HCT116 (cell line): ENCODE results near the gene ATP6V0A1.

ENCODE experiments used
- EZH2phosphoT487 ChIP-seq: fragments of 200-600 bp; IDR thresholded peaks from 2 replicates; pipeline ENCODE4 v1.6.1; 2018; ENCODE audit warnings: antibody characterized with exemption, borderline replicate concordance
- POLR2A ChIP-seq: IDR thresholded peaks from 2 replicates; pipeline ENCODE4 v1.7.0; 2011; ENCODE audit warnings: borderline replicate concordance; ENCODE audit not compliant: insufficient read depth, insufficient read length; ENCODE audit errors: extremely low read depth
- SIN3A ChIP-seq: IDR thresholded peaks from 2 replicates; pipeline ENCODE4 v1.6.1; 2012; ENCODE audit warnings: low read depth
- ZNF274 ChIP-seq: fragments of 200-500 bp; sonication (Bioruptor generic); IDR thresholded peaks from 2 replicates; pipeline ENCODE4 v1.6.1; 2014; ENCODE audit warnings: mild to moderate bottlenecking, low read depth, low read length, inconsistent platforms
- TF ChIP-seq, protein P1 (sequence below), 3 experiments: fragments of 200-600 bp in 1 of 3; sonication (generic) in 1 of 3; IDR thresholded peaks in 2 of 3; conservative IDR thresholded peaks in 1 of 3; 2 replicates each; pipeline ENCODE4 v1.5.1; 2012 to 2017; ENCODE audit warnings: low read depth in 2 of 3, low read length in 2 of 3, antibody characterized with exemption in 1 of 3, borderline replicate concordance in 1 of 3, control low read depth in 1 of 3, mild to moderate bottlenecking in 1 of 3, mixed read lengths in 1 of 3, mixed run types in 1 of 3, moderate library complexity in 1 of 3; ENCODE audit not compliant: insufficient read depth in 1 of 3
- TF ChIP-seq, protein P2 (sequence below): IDR thresholded peaks from 2 replicates; pipeline ENCODE4 v1.6.1; 2011; ENCODE audit warnings: mild to moderate bottlenecking, low read length, moderate library complexity; ENCODE audit not compliant: insufficient replicate concordance; ENCODE audit errors: extremely low read depth
- TF ChIP-seq, protein P3 (sequence below): IDR thresholded peaks from 2 replicates; pipeline ENCODE4 v1.6.1; 2012
- TF ChIP-seq, protein P4 (sequence below): IDR thresholded peaks from 2 replicates; pipeline ENCODE4 v1.6.1; 2012; ENCODE audit warnings: low read depth

DNA sequence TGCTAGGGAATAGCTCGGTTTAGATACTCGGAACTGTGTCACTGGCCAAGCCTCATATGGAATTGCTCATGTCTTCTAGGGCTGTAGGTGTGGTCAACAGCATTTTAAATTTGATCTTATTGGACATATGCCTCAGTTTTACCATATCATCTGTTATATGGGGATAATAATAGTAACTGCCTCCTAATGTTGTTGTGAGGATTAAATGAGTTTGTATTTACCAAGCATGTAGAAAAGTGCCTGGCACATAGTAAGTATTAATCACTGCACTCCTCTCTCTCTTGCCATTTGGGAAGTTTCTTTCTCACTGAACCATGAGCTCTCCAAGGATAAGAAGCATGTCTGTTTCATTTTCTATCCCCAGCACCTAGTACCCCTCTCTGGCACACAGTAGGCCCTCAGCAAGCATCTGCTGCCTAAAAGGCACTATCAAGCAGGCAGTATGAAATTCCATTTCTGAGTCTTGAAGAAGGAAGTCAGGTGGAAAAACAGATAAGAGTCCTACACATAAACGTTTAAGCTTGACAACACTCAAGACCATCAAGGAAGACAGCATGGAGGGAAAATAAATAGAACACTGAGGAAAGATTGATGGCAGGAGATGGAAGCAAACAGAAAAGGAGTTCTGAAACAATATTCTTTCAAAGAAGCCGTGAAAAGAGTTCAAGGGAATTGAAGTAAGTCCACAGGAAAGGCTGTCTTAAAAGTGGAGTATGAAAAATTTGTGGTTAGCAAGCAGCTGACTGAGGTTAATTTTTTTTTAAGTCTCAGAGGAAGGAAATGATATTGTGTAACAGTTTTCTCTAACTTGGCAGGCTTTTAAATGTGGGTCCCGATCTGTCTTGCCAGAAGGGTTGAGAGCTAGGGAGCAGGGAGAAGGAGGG is 2.2 kb upstream of the ATP6V0A1 start:
- TF ChIP-seq ZNF274, result no peak
- TF ChIP-seq, protein P1, sequence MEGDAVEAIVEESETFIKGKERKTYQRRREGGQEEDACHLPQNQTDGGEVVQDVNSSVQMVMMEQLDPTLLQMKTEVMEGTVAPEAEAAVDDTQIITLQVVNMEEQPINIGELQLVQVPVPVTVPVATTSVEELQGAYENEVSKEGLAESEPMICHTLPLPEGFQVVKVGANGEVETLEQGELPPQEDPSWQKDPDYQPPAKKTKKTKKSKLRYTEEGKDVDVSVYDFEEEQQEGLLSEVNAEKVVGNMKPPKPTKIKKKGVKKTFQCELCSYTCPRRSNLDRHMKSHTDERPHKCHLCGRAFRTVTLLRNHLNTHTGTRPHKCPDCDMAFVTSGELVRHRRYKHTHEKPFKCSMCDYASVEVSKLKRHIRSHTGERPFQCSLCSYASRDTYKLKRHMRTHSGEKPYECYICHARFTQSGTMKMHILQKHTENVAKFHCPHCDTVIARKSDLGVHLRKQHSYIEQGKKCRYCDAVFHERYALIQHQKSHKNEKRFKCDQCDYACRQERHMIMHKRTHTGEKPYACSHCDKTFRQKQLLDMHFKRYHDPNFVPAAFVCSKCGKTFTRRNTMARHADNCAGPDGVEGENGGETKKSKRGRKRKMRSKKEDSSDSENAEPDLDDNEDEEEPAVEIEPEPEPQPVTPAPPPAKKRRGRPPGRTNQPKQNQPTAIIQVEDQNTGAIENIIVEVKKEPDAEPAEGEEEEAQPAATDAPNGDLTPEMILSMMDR (IDR thresholded peaks at IDR 0.05 in 2 of 3, conservative IDR thresholded peaks at IDR 0.05 in 1 of 3; ENCODE audit: borderline replicate concordance in 1 of 3, insufficient read depth in 1 of 3, low read depth in 2 of 3, low read length in 2 of 3), result no peak
- no peak for TF ChIP-seq SIN3A
- TF ChIP-seq EZH2phosphoT487, result no peak
- TF ChIP-seq, protein P2, sequence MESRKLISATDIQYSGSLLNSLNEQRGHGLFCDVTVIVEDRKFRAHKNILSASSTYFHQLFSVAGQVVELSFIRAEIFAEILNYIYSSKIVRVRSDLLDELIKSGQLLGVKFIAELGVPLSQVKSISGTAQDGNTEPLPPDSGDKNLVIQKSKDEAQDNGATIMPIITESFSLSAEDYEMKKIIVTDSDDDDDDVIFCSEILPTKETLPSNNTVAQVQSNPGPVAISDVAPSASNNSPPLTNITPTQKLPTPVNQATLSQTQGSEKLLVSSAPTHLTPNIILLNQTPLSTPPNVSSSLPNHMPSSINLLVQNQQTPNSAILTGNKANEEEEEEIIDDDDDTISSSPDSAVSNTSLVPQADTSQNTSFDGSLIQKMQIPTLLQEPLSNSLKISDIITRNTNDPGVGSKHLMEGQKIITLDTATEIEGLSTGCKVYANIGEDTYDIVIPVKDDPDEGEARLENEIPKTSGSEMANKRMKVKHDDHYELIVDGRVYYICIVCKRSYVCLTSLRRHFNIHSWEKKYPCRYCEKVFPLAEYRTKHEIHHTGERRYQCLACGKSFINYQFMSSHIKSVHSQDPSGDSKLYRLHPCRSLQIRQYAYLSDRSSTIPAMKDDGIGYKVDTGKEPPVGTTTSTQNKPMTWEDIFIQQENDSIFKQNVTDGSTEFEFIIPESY, result no peak
- TF ChIP-seq, protein P3, sequence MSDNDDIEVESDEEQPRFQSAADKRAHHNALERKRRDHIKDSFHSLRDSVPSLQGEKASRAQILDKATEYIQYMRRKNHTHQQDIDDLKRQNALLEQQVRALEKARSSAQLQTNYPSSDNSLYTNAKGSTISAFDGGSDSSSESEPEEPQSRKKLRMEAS, result no peak
- TF ChIP-seq, protein P4, sequence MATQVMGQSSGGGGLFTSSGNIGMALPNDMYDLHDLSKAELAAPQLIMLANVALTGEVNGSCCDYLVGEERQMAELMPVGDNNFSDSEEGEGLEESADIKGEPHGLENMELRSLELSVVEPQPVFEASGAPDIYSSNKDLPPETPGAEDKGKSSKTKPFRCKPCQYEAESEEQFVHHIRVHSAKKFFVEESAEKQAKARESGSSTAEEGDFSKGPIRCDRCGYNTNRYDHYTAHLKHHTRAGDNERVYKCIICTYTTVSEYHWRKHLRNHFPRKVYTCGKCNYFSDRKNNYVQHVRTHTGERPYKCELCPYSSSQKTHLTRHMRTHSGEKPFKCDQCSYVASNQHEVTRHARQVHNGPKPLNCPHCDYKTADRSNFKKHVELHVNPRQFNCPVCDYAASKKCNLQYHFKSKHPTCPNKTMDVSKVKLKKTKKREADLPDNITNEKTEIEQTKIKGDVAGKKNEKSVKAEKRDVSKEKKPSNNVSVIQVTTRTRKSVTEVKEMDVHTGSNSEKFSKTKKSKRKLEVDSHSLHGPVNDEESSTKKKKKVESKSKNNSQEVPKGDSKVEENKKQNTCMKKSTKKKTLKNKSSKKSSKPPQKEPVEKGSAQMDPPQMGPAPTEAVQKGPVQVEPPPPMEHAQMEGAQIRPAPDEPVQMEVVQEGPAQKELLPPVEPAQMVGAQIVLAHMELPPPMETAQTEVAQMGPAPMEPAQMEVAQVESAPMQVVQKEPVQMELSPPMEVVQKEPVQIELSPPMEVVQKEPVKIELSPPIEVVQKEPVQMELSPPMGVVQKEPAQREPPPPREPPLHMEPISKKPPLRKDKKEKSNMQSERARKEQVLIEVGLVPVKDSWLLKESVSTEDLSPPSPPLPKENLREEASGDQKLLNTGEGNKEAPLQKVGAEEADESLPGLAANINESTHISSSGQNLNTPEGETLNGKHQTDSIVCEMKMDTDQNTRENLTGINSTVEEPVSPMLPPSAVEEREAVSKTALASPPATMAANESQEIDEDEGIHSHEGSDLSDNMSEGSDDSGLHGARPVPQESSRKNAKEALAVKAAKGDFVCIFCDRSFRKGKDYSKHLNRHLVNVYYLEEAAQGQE, result no peak
- no peak for TF ChIP-seq POLR2A
